GM19467 (cell line): ENCODE results near the gene TBC1D9B.

ENCODE experiments used
- ATAC-seq: cut with Tn5 transposase; IDR thresholded peaks from one replicate; pipeline ENCODE4 v1.9.1; 2021; ENCODE audit warnings: mild to moderate bottlenecking, moderate library complexity; ENCODE audit not compliant: unreplicated experiment

TBC1D9B gene

DNA sequence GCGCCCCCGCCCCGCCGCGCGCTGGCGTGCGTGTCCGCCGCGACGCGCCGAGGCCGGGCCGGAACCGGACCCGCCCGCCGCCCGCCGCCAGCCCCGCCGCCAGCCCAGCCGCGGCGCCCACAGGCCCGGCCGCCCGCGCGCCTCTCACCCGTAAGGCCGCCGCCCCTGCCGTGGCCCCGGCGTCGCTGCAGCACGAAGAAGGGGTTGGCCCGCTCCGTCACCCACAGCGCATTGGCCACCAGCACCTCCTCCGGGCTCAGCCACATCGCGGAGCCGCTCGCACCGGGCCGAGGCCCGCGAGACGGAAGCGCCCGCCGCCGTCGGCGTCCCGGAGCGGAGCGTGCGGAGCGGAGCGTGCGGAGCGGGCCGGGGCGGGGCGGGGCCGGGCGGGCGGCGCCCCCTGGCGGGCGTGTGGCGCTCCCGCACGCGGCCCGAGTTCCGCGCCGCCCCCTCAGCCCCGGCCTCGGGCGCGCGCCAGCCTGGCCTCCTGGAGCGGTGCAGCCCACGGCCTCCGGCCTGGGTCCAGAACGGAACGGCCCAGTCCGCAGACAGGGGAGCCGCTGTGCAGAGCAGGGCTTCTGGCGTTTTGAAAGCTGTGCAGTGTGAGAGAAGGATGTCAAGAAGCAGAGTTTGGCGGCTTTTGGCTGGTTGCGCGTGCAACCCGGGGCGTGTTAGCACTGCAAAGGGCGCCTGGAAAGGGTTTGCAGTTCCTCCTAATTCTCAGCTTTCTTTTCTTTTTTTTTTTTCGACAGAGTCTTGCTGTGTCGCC, at the start of gene TBC1D9B:
TSS of gene TBC1D9B (minus strand) at position 342 of the 769 bp plus-strand sequence. CDS start at position 266, 76 bp downstream.
- ATAC-seq, result peak; percentile 84

DNA sequence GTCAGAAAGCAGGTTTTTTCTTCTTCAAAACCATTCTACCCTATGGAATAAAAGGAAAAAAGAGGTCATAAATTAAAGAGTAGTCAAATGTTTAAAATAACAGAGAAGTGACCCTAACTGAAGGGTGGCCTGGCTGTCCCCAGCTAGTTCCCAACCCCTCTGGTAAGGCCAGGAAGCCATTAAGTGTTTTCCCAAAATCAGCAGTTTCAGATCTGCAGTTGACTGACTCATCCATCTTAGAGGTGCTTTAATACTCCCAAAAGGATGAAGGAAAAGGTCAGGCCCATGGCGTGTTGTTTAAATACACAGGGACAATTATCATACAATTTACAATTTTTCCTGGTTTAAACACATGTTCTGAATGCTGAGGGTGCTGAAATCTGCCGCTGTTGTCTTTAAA, 47.9 kb upstream of the TBC1D9B start:
- no peak for ATAC-seq

DNA sequence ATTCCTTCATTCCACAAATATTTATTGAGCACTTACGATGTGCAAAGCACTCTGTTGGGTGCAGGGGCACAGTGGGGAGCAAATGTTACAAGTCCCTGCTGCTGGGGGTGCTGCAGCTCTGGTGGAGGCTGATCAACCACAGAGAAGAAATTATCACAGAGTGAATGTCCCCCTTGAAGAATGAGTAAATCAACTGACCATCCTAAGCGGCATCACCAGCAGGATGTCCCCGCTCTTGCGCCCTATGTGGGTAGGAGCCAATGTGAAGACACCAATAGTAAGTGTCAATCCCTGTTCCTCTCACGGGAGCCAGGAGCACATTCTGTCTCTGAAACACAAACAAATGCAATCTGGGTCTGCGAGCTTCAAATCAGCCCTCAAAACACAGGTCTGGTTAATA, 47.4 kb upstream of the TBC1D9B start:
- no peak for ATAC-seq

DNA sequence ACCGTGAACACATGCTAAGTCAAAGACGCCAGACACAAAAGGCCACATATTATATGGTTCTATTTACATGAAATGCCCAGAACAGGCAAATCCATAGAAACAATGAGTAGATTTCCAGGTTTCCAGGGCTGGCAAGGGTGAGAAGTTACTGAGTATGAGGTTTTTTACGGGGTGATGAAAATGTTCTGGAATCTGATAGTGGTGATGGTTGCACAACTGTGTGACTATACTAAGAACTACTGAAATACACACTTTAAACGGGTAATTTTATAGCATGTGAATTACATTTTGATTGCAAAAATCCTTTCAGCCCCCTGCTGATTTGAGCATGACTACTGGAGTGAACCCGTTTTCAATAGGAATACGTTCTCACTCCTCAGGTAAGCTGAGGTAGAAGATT, 46.7 kb upstream of the TBC1D9B start:
- no peak for ATAC-seq

DNA sequence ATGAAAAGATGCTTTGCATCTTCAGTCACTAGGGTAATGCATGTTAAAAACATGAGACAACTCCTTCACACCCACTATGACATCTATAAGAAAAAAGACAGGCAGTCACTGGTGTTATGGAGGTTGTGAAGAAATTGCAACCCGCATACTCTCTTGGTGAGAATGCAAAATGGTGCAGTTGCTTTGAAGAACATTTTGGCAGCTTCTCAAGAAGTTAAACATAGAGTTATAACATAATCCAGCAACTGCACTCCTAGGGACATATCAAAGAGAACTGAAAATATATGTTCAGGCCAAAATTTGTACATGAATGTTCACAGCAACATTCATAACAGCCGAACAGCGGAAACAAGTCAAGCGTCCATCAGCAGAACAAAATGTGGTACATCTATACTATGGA, 46.3 kb upstream of the TBC1D9B start:
- ATAC-seq, result no peak

DNA sequence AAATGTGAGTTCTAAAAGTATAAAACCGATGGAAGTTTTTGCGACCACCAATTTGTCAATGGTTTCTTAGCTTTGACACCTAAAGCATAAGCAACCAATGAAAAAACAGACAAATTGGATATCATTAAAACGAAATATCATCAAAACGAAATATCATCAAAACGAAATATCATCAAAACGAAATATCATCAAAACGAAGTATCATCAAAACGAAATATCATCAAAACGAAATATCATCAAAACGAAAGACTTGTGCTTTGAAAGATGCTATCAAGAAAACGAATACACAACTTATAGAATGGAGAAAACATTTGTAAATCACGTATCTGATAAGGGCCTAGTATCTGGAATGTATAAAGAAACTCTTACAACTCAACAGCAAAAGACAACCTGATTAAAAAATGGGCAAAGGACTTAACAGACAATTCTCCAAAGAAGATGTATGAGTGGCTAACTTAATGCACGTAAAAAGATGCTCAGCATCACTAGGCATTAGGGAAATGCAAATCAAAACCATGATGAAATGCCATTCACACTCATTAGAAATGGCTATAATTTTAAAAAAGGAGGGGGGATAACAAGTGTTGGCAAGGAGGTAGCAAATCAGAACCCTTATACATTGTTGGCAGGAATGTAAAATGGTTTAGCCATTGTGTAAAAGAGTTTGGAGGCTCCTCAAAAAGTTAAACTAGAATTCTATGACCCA, 29.4 kb upstream of the TBC1D9B start:
- ATAC-seq, result no peak

DNA sequence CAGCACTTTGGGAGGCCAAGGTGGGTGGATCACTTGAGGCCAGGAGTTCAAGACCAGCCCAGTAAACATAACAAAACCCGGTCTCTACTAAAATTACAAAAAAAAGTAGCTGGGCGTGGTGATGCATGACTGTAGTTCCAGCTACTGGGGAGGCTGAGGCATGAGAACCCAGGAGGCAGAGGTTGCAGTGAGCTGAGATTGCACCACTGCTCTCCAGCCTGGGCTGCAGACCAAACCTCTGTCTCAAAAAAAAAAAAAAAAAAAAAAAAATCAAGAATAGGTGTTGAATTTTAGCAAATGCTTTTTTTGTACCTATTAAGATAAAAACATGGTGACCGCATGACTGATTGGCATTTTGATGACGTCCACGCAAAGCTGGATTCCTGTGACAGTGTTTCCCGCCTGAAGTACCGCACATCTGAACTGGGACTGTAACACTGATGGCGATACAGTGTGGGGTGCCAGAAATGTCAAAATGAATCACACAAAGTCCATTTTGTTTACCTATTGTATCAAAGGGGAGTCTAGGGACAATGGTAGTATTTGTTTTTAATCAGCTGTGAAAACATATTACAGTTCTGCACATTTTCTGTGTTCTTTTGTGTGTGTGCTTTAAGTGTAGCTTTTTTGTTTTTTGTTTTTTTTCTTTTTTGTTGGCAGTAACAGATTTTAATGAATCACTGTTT, 23.2 kb upstream of the TBC1D9B start:
- no peak for ATAC-seq

DNA sequence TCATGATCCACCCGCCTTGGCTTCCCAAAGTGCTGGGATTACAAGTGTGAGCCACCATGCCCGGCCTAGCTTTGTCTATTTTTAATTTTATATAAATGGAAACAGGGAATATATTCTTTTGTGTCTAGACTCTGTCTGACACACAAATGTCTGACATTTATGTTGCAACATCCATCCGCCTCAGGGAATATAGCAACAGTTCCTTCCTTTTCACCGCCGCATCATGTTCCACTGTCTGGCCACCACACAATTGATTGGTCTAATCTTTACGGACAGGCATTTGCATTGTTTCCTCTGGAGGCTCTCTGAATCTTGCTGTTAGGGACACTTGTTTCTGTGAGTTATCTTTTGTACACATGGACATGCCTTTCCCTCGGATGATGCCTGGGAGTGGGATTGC, 20.1 kb upstream of the TBC1D9B start:
- ATAC-seq, result no peak

DNA sequence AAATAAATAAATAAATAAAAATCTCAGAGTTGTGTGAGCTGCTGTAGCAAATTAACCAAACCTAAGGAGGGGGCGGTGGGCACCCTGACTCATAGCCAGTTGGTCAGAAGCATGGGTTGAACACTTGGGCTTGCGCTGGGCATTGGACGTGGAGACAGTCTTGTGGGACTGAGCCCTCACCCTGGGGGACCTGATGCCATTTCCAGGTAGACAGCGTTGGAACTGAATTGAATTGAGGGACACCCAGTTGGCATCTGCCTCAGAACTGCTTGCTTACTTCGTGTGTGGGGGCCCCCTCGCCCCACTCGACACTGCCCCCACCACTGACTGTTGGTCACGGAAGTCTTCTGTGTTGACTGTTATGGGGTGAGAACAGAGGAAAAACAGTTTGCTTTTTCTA, 19.0 kb upstream of the TBC1D9B start:
- no peak for ATAC-seq

DNA sequence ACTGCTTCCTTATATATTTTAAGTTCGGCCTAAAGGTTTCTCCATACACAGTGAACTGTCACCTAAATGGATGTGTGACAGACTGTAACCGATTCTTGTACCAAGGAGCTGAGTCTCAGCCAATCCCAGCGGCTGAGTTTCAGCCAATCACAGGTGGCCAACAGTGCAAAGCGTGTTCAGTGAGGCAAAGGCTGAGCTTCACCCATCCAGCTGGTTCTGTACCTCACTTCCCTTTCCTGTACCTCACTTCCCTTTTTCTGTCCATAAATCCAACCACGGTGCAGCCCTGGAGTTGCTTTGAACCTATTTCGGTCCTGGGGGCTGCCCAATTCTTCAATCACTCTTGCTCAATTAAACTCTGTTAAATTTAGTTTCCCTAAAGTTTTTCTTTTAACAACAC, 15.7 kb upstream of the TBC1D9B start:
- ATAC-seq, result no peak

DNA sequence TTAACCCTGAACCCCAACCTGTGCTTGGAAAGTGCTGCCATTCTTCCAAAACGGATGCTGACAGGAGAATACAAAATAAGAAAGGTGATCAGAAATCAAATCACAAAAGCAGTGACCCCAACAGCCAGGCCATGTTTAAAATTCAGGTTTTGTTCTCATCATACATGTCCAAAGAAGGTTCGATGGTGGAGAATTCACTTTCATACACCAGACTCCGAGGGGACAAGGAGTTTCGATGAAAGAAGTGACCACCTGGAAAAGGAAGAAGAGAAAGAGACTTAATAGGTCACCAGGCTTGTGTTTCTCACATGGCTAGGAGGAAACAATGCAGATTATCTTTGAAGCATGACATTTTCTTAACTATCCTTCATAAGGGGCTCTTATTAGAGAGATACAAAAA, 12.5 kb upstream of the TBC1D9B start:
- ATAC-seq, result no peak

DNA sequence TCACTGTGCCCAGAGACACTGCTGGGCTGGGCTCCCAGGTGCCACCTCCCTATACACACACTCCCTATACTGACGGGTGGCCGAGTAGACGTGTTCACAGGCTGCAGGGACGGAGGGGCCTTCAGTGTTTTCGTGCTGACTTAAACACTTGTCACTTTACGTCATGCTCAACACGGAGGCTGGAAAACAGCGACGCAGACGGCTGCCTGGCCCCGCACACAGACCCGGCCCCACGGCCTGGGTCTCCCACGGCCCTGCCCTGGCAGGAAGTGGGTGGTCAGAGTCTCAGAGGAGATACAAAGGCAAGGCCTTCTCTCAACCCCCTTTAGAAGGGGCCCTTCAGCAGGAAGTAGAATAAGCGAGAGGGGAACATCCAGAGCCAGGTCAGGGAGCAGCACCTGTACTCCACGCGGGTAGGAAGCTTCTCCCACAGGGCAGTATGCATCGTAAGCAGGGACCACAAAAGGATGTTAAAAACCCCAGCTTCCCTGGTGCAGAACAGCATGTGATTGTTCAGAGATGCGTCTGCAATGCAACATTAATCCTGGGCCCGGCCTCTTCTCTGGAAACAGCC, 11.9 kb upstream of the TBC1D9B start:
- no peak for ATAC-seq

DNA sequence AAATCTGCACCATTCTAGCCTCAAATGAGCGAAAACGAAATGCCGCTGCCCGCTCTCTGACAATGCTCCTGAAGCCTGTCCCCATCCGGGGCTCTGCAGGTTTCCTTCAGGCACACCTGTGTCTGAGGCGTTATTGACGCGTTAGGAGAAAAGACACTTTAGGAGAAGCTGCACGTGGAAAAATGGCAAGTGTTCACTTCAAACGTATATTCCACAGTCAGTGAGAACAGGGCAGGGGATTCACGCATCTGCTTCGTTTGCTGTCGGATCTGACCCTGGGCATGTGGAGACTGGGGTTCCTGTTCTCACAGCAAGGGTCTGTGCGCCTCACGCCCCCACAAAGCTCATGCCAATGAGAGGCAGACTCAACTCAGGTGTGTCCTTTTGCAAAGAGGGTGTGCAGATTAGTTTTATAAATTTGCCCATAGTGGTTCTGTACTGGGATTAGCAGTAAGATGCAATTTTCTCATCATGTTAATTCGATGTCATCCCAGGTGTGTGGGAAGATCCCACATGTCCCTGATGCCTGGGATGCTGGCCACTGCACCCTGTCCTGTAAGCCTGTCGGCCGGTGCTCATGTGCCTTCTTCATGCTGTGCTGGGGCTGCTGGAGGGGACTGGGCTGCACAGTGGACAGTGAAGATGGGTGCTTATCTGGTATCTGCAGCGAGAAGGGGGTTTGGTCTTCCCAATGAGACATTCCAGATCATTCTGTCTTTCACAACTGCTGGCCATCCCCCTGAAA, 11.2 kb upstream of the TBC1D9B start:
- no peak for ATAC-seq

DNA sequence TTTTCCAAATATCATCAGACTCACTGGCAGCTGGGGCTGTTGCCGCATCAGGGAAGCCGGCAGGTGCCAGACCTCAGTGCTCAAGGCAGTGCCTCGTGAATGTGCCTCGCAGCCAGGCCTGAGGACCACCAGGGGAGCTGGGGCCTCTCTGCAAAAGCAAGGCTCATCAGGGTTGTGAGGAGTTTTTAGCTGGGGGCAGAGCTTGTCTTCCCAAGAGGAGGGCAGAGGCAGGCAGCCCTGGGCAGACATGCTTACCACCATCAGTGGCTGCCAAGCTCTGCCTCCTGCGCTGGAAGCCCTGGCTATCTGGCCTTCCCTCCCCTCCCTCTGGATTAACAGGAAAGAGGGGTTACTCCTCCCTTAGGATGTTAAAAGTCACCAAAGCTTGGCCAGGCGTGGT, 8.8 kb upstream of the TBC1D9B start:
- no peak for ATAC-seq

DNA sequence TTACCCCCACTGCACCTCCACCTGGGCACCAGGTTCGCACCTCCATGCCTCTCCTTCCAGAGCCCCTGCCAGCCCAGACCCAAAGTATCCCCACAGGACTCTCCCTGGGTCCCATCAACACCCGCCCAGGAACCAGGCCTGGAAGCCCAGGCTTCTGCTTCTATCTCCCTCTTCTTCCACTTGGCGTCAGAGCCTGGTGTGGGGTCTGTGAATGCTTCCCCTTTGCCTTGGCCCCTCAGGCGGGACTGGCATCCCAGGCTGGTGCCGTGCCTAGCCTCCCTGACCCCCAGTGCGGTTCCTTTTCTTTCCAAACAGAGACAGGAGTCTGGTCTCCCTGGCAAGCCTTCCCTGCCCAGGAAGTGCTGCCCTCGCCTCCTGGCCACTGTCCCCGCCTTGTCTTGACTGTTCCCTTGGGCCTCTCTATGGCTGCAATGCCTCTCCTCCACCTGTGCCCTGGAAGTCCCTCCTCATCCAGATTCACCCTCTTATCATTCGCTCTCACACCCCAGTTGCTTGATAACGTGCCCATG, 7.8 kb upstream of the TBC1D9B start:
- no peak for ATAC-seq

DNA sequence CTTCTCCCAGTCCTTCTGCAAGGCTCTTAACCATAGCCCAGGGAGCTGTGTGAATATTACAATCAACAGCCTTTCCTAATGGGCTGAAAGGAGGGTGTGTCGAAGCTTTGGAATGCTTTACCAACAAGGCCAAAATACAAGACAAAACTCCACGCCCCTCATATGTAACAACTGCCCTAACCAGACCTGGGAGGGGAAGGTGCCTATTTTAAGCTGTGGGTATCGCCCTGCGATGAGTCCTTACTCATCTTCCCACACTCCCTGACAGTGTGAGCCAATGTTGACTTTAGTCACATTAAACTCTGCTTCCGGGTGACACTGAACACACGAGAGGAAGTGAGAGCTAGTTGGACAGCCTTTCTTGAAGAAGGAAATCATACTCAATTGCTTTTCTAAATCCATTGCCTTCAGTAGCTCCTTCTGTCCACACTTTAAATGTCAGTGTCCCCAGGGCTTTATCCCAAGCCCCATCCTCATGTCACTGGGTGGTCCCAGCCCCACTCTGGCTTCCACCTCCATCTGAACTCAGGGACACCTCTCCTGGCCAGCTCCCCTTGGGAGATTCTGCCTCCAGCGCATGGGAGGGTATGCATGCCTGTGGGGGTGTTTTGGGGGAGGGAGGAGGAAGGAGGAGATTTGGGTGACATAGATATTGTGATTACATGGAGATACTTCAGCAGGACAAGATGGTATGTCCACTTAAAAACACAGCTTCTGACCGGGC, 6.5 kb upstream of the TBC1D9B start:
- no peak for ATAC-seq

DNA sequence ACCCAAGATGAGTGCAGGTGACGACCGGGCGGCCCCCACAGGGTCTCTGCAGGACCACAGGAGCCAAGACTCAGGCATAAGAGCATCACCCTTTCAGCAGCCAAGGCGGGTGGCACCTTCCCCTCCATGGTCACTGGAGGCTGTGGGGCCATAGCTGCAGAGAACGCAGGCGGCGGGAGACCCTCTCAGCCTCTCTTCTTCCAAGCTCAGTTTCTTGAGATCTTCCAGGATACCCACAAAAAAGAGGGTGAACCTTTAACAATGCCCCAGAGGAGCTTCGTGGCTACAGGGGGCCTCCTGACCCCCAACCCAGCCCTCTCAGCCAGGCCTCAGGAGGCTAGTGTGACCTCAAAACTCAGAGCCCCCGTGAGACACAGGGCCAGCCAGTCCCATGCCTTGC, 5.8 kb upstream of the TBC1D9B start:
- ATAC-seq, result no peak

DNA sequence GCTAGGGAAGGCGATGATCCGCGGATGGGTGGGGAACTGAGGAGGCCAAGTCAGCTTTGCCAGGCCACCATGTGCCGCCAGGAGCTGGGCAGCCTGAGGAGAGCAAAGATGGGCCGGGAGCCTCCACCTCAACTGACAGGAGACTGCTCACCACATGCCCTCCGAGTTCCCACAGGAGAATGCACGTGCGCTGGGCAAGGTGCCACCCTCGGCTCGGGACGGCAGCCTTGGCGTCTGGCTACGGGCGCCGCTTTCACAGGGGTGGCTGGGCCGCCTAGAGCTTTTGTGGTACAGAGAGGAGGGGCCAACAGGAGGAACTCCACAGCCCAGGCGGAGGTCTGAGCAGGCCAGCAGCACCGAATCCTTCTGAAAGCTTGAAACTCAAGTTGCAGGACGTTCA, 5.3 kb upstream of the TBC1D9B start:
- no peak for ATAC-seq

DNA sequence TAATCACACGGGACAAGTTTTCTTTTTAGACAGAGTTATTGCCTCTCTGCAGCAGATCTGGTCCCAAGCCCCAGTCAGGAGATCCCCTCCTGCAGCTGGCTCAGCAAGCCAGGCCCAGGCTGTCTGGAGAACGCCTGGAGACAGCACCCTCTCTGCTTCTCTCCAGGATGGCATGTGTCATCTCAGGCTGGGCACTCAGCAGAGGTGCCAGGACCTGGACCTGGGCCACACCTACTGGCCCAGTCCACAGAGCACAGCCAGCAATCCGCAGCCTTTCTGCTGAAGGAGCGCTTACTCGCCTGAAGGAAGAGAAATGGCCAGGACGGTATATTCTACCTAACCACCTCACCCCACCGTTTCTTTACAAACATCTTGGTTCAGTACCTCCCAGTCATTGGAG, 4.7 kb upstream of the TBC1D9B start:
- no peak for ATAC-seq

DNA sequence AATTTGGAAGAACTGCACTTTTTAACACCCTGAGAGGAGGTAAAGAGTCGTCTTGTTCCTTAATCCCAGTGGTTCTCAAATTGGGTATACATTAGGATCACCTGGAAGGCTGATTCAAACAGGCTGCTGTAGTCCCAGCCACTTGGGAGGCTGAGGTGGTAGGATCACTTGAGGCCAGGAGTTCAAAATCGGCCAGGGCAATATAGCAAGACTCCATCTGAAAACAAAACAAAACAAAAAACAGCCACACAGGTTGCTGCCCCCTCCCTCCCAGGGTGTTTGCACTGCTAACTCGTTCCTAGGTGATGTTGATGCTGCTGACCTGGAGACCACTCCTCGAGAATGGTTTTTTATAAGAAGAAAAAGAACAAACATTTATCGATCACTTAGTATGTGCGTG, 1.5 kb upstream of the TBC1D9B start:
- ATAC-seq, result no peak
